G401 (cell line): ENCODE data around the gene KRTAP9-2. TPM values are rescaled to one million over a fixed set of nuclear protein-coding genes. Genes with fewer than 3 reads are reported as not detected.

Source experiments
- total RNA-seq: library from RNA; depleted of rRNA; stranded (reverse); fragments of >200 nt; shearing (Covaris generic); gene quantifications from 2 replicates; pipeline ENCODE4 v1.2.3, GENCODE V29; 2014; rRNA removed

Gene KRTAP9-2
- total RNA-seq, 1 experiment from 2014 or later = not detected

Other genes starting within 250 kb of the KRTAP9-2 start
- gene KRT40, start 242.3 kb upstream of the KRTAP9-2 start, total RNA-seq = not detected in 2 replicates
- not detected in 2 replicates for gene KRTAP3-3, start 232.5 kb upstream of the KRTAP9-2 start, total RNA-seq
- not detected in 2 replicates for gene KRTAP3-2, start 226.7 kb upstream of the KRTAP9-2 start, total RNA-seq
- not detected in 2 replicates for gene KRTAP3-1, start 217.5 kb upstream of the KRTAP9-2 start, total RNA-seq
- not detected in 2 replicates for gene KRTAP1-5, start 199.4 kb upstream of the KRTAP9-2 start, total RNA-seq
- not detected in 2 replicates for gene KRTAP1-4, start 196.5 kb upstream of the KRTAP9-2 start, total RNA-seq
- not detected in 2 replicates for gene KRTAP1-3, start 191.8 kb upstream of the KRTAP9-2 start, total RNA-seq
- not detected in 2 replicates for gene KRTAP1-1, start 185.2 kb upstream of the KRTAP9-2 start, total RNA-seq
- not detected in 2 replicates for gene KRTAP2-1, start 179.3 kb upstream of the KRTAP9-2 start, total RNA-seq
- gene KRTAP2-2, start 171.4 kb upstream of the KRTAP9-2 start, total RNA-seq = not detected in 2 replicates
- gene KRTAP2-3, start 166.5 kb upstream of the KRTAP9-2 start, total RNA-seq = not detected in 2 replicates
- not detected in 2 replicates for gene KRTAP2-4, start 160.8 kb upstream of the KRTAP9-2 start, total RNA-seq
- not detected in 2 replicates for gene KRTAP4-7, start 142.5 kb upstream of the KRTAP9-2 start, total RNA-seq
- gene KRTAP4-8, start 128.5 kb upstream of the KRTAP9-2 start, total RNA-seq = not detected in 2 replicates
- gene KRTAP4-16, start 124.4 kb upstream of the KRTAP9-2 start, total RNA-seq = not detected in 2 replicates
- gene KRTAP4-9, start 121.3 kb upstream of the KRTAP9-2 start, total RNA-seq = not detected in 2 replicates
- not detected in 2 replicates for gene KRTAP4-11, start 108.3 kb upstream of the KRTAP9-2 start, total RNA-seq
- not detected in 2 replicates for gene KRTAP4-12, start 102.5 kb upstream of the KRTAP9-2 start, total RNA-seq
- gene KRTAP4-6, start 86.1 kb upstream of the KRTAP9-2 start, total RNA-seq = not detected in 2 replicates
- gene KRTAP4-5, start 76.8 kb upstream of the KRTAP9-2 start, total RNA-seq = not detected in 2 replicates
- gene KRTAP4-4, start 65.9 kb upstream of the KRTAP9-2 start, total RNA-seq = not detected in 2 replicates
- gene KRTAP4-3, start 58.4 kb upstream of the KRTAP9-2 start, total RNA-seq = not detected in 2 replicates
- not detected in 2 replicates for gene KRTAP4-2, start 48.4 kb upstream of the KRTAP9-2 start, total RNA-seq
- not detected in 2 replicates for gene KRTAP4-1, start 41.7 kb upstream of the KRTAP9-2 start, total RNA-seq
- gene KRTAP9-1, start 36.8 kb upstream of the KRTAP9-2 start, total RNA-seq = not detected in 2 replicates
- not detected in 2 replicates for gene KRTAP9-3, start 5.8 kb downstream of the KRTAP9-2 start, total RNA-seq
- gene KRTAP9-8, start 11.4 kb downstream of the KRTAP9-2 start, total RNA-seq = not detected in 2 replicates
- not detected in 2 replicates for gene KRTAP9-4, start 23.0 kb downstream of the KRTAP9-2 start, total RNA-seq
- gene KRTAP9-9, start 28.7 kb downstream of the KRTAP9-2 start, total RNA-seq = not detected in 2 replicates
- gene KRTAP9-6, start 38.7 kb downstream of the KRTAP9-2 start, total RNA-seq = not detected in 2 replicates
- not detected in 2 replicates for gene KRTAP9-7, start 49.0 kb downstream of the KRTAP9-2 start, total RNA-seq
- gene KRTAP29-1, start 76.2 kb downstream of the KRTAP9-2 start, total RNA-seq = not detected in 2 replicates
- not detected in 2 replicates for gene KRTAP16-1, start 82.7 kb downstream of the KRTAP9-2 start, total RNA-seq
- not detected in 2 replicates for gene KRTAP17-1, start 89.1 kb downstream of the KRTAP9-2 start, total RNA-seq
- gene KRT33A, start 124.2 kb downstream of the KRTAP9-2 start, total RNA-seq = not detected in 2 replicates
- not detected in 2 replicates for gene KRT33B, start 143.2 kb downstream of the KRTAP9-2 start, total RNA-seq
- not detected in 2 replicates for gene KRT34, start 155.7 kb downstream of the KRTAP9-2 start, total RNA-seq
- gene KRT31, start 171.0 kb downstream of the KRTAP9-2 start, total RNA-seq = not detected in 2 replicates
- not detected in 2 replicates for gene KRT37, start 197.9 kb downstream of the KRTAP9-2 start, total RNA-seq
- gene KRT38, start 214.3 kb downstream of the KRTAP9-2 start, total RNA-seq = not detected in 2 replicates
- not detected in 2 replicates for gene KRT32, start 240.7 kb downstream of the KRTAP9-2 start, total RNA-seq